IMR-90 (cell line): ENCODE measurements around the gene CD2AP. TPM values are rescaled to one million over a fixed set of nuclear protein-coding genes. Genes with fewer than 3 reads are reported as not detected.

Experiments used
- ATAC-seq: fragments of 200-7000 bp; cut with Tn5 transposase; 2 replicates; pipeline ENCODE4 v1.9.1; 2020; ENCODE audit warnings: low read depth, mild to moderate bottlenecking, moderate library complexity
- BruUV-seq: library from RNA; stranded (reverse); fragments of 400-500 nt; replicated peaks from 2 replicates; lab custom pipeline; 2021; lab: Mats Ljungman, UMichigan
- CTCF ChIA-PET: fragments of 300-600 bp; formaldehyde crosslinking; extraction: SDS; loops from one replicate; lab custom pipeline; 2021; ENCODE audit warnings: antibody characterized with exemption; lab: Yijun Ruan, JAX
- POLR2A ChIA-PET: fragments of 300-600 bp; sonication (Branson Sonifier 250); formaldehyde crosslinking; loops from one replicate; lab custom pipeline; 2022; ENCODE audit warnings: antibody characterized with exemption; ENCODE audit not compliant: unreplicated experiment; lab: Charles Lee
- DNase-seq: peaks from one replicate; pipeline ENCODE4 v3.0.0; 2013
- H2AFZ ChIP-seq: replicated peaks from 2 replicates; pipeline ENCODE3; 2013; ENCODE audit warnings: low read length, mild to moderate bottlenecking; ENCODE audit not compliant: poor library complexity
- H2AK5ac ChIP-seq: 2 replicates; pipeline ENCODE4 v1.6.1; 2013; ENCODE audit warnings: low read depth, low read length, inconsistent platforms
- H2AK9ac ChIP-seq: replicated peaks from 2 replicates; pipeline ENCODE3; 2013; ENCODE audit warnings: mild to moderate bottlenecking, low read depth, low read length, moderate library complexity; ENCODE audit not compliant: poor library complexity
- H2BK120ac ChIP-seq: 2 replicates; pipeline ENCODE4 v1.6.1; 2013; ENCODE audit warnings: low read depth, low read length, inconsistent platforms
- H2BK15ac ChIP-seq: 3 replicates; pipeline ENCODE4 v1.6.1; 2013; ENCODE audit warnings: low read depth, low read length, inconsistent platforms
- H2BK20ac ChIP-seq: 2 replicates; pipeline ENCODE4 v1.6.1; 2013; ENCODE audit warnings: low read depth, mild to moderate bottlenecking, inconsistent platforms, low read length, moderate library complexity
- H2BK5ac ChIP-seq: 2 replicates; pipeline ENCODE4 v1.6.1; 2013; ENCODE audit warnings: mild to moderate bottlenecking, low read depth, low read length, inconsistent platforms; ENCODE audit not compliant: poor library complexity, severe bottlenecking
- H3K14ac ChIP-seq: replicated peaks from 2 replicates; pipeline ENCODE4 v1.6.1; 2013; ENCODE audit warnings: low read depth, low read length, inconsistent platforms
- H3K18ac ChIP-seq: 2 replicates; pipeline ENCODE4 v1.6.1; 2013; ENCODE audit warnings: low read depth, low read length, control low read depth
- H3K23ac ChIP-seq: 2 replicates; pipeline ENCODE4 v1.6.1; 2013; ENCODE audit warnings: low read depth, low read length, inconsistent platforms
- H3K27ac ChIP-seq: 2 replicates; pipeline ENCODE4 v1.5.1; 2013; ENCODE audit warnings: mild to moderate bottlenecking, control low read depth, low read length; ENCODE audit not compliant: insufficient read depth
- H3K27me3 ChIP-seq: 2 replicates; pipeline ENCODE4 v1.6.1; 2013; ENCODE audit warnings: low read length; ENCODE audit not compliant: control insufficient read depth, insufficient read depth
- H3K36me3 ChIP-seq: 2 replicates; pipeline ENCODE4 v1.6.1; 2013; ENCODE audit warnings: low read length, mixed read lengths; ENCODE audit not compliant: control insufficient read depth, insufficient read depth
- H3K4ac ChIP-seq: 2 replicates; pipeline ENCODE4 v1.6.1; 2013; ENCODE audit warnings: low read depth, low read length, inconsistent platforms
- H3K4me1 ChIP-seq: 2 replicates; pipeline ENCODE4 v1.6.1; 2013; ENCODE audit warnings: low read length, mixed read lengths; ENCODE audit not compliant: control insufficient read depth, insufficient read depth
- H3K4me2 ChIP-seq: 2 replicates; pipeline ENCODE4 v1.6.1; 2013; ENCODE audit warnings: low read depth, mild to moderate bottlenecking, control low read depth, low read length, moderate library complexity
- H3K4me3 ChIP-seq: 2 replicates; pipeline ENCODE4 v1.5.1; 2013; ENCODE audit warnings: low read depth, mild to moderate bottlenecking, control low read depth, low read length, moderate library complexity; ENCODE audit not compliant: insufficient read depth
- H3K56ac ChIP-seq: 2 replicates; pipeline ENCODE4 v1.6.1; 2013; ENCODE audit warnings: low read length, inconsistent platforms; ENCODE audit not compliant: insufficient read depth; ENCODE audit errors: extremely low read depth
- H3K79me1 ChIP-seq, 2 experiments: 2 replicates each; pipeline ENCODE4 v1.6.1; 2013; ENCODE audit warnings: low read length in 2 of 2, inconsistent platforms in 1 of 2, low read depth in 1 of 2
- H3K9ac ChIP-seq: 2 replicates; pipeline ENCODE4 v1.6.1; 2013; ENCODE audit warnings: low read depth, low read length, control low read depth
- H3K9me1 ChIP-seq: 2 replicates; pipeline ENCODE4 v1.6.1; 2013; ENCODE audit warnings: low read length, inconsistent platforms; ENCODE audit not compliant: insufficient read depth
- H3K9me3 ChIP-seq: 2 replicates; pipeline ENCODE4 v1.6.1; 2013; ENCODE audit warnings: low read length; ENCODE audit not compliant: control insufficient read depth, insufficient read depth
- H4K20me1 ChIP-seq: 2 replicates; pipeline ENCODE4 v1.6.1; 2013; ENCODE audit warnings: low read length, inconsistent platforms; ENCODE audit not compliant: insufficient read depth
- H4K5ac ChIP-seq: 2 replicates; pipeline ENCODE4 v1.6.1; 2013; ENCODE audit warnings: mild to moderate bottlenecking, low read depth, low read length, control low read depth
- H4K8ac ChIP-seq, 2 experiments: 2 replicates each; pipeline ENCODE4 v1.6.1; 2013; ENCODE audit warnings: low read depth in 2 of 2, low read length in 2 of 2, control low read depth in 1 of 2, inconsistent platforms in 1 of 2
- H4K91ac ChIP-seq: 2 replicates; pipeline ENCODE4 v1.6.1; 2013; ENCODE audit warnings: low read depth, low read length, inconsistent platforms; ENCODE audit not compliant: insufficient read depth
- CEBPB ChIP-seq: IDR thresholded peaks from 2 replicates; pipeline ENCODE4 v1.6.1; 2012; ENCODE audit warnings: low read depth, low read length, improper control_type of control experiment
- CTCF ChIP-seq: conservative IDR thresholded peaks from 2 replicates; pipeline ENCODE4 v1.5.1; 2012; ENCODE audit warnings: mild to moderate bottlenecking, low read depth, low read length, improper control_type of control experiment
- ELK1 ChIP-seq: fragments of 150-350 bp; IDR thresholded peaks from 2 replicates; pipeline ENCODE4 v1.6.1; 2016; ENCODE audit warnings: low read depth, mild to moderate bottlenecking, low read length, moderate library complexity, borderline replicate concordance
- FOS ChIP-seq: fragments of 150-350 bp; IDR thresholded peaks from 2 replicates; pipeline ENCODE4 v1.6.1; 2016; ENCODE audit warnings: low read depth, low read length
- MXI1 ChIP-seq: IDR thresholded peaks from 2 replicates; pipeline ENCODE4 v1.6.1; 2012; ENCODE audit warnings: low read depth, mild to moderate bottlenecking, low read length, moderate library complexity, borderline replicate concordance
- NFE2L2 ChIP-seq: fragments of 150-350 bp; IDR thresholded peaks from 2 replicates; pipeline ENCODE4 v1.6.1; 2016; ENCODE audit warnings: low read depth, mild to moderate bottlenecking, low read length
- POLR2A ChIP-seq: IDR thresholded peaks from 2 replicates; pipeline ENCODE4 v1.6.1; 2012; ENCODE audit warnings: mild to moderate bottlenecking, low read depth, low read length
- RCOR1 ChIP-seq: IDR thresholded peaks from 2 replicates; pipeline ENCODE4 v1.6.1; 2012; ENCODE audit warnings: mild to moderate bottlenecking, low read length, improper control_type of control experiment; ENCODE audit not compliant: insufficient replicate concordance
- RFX5 ChIP-seq: IDR thresholded peaks from 2 replicates; pipeline ENCODE4 v1.8.0; 2012; ENCODE audit warnings: low read depth, mild to moderate bottlenecking, low read length, moderate library complexity
- USF2 ChIP-seq: fragments of 150-350 bp; IDR thresholded peaks from 2 replicates; pipeline ENCODE4 v1.6.1; 2017; ENCODE audit warnings: mild to moderate bottlenecking, antibody characterized with exemption, low read length, low read depth
- WGBS, 2 experiments: methylation state at CpG; one replicate each; pipeline versions ENCODE4 v1.1.5 to v1.1.7; 2013; ENCODE audit warnings: missing lambda C conversion rate in 2 of 2; ENCODE audit not compliant: insufficient read length in 1 of 2; ENCODE audit errors: extremely low coverage in 2 of 2; 5-methylcytosine and 5-hydroxymethylcytosine counted together
- dilution Hi-C: fragments of 300-500 bp; cut with HindIII; formaldehyde crosslinking; loops from one replicate; pipeline ENCODE4 v1.14.3; 2018; ENCODE audit warnings: low sequenced_read_pairs; ENCODE audit not compliant: unreplicated experiment
- in situ Hi-C: fragments of 300-500 bp; cut with MboI; formaldehyde crosslinking; loops from 3 replicates; pipeline ENCODE4 v1.14.3; 2019; ENCODE audit warnings: low sequenced_read_pairs, inconsistent platforms, mixed read lengths
- intact Hi-C: fragments of 100-400 bp; cut with micrococcal nuclease; formaldehyde crosslinking; loops from 2 replicates; pipeline ENCODE4 v1.10.0; 2022
- polyA plus RNA-seq, 3 experiments: library from polyadenylated mRNA; depleted of rRNA; stranded (reverse); fragments of >200 nt; gene quantifications; 2 replicates each; pipeline ENCODE4 v1.2.3, GENCODE V29; 2012; ENCODE audit warnings: low replicate concordance in 1 of 3
- total RNA-seq: library from RNA; depleted of rRNA; stranded (reverse); fragments of >200 nt; gene quantifications from 2 replicates; pipeline ENCODE4 v1.2.3, GENCODE V29; 2012

Gene CD2AP
- total and polyA plus RNA-seq, 2 of the 4 experiments (the other 2 are of a cell fraction): 5.3 to 7.5 TPM

- WGBS, 2 experiments: 100% methylated on average over 3 of the region's 6 CpGs; no CpG with 5 or more reads in 1 of the 2 experiments
- Histone ChIP-seq H4K5ac (no peak overlapping the region), H3K4ac (no peak overlapping the region), H3K4me3 (no peak overlapping the region), H4K8ac (no peak overlapping the region), H3K4me1 (no peaks in the 10 kb centered on the region), H3K36me3 (no peaks in the 10 kb centered on the region), H4K91ac (no peak overlapping the region), H3K4me2 (no peak overlapping the region), H4K20me1 (peaks cover 11% of the 10 kb centered on the region; the same call in 1 of the 2 replicates), H2AK9ac (no peak overlapping the region), H2AK5ac (no peak overlapping the region), H3K14ac (no peak overlapping the region), H2BK15ac (no peak overlapping the region), H2BK120ac (no peak overlapping the region), H2AFZ (no peak overlapping the region), H3K9ac (no peak overlapping the region), H3K9me1 (no peaks in the 10 kb centered on the region), H3K56ac (no peak overlapping the region), H3K18ac (no peak overlapping the region), H3K27me3 (no peaks in the 10 kb centered on the region), H3K27ac (no peak overlapping the region), H3K79me1 (peaks cover 8 to 26% of the 10 kb centered on the region in 2 experiments), H2BK5ac (no peak overlapping the region), H2BK20ac (no peak overlapping the region), H3K9me3 (no peaks in the 10 kb centered on the region), H3K23ac (no peak overlapping the region)
- DNase-seq (no peak), ATAC-seq (no peak)
- BruUV-seq: no TSS peak
- POLR2A ChIA-PET: no interaction called here
- intact Hi-C loops: no loop called here
- TF ChIP-seq POLR2A: no peak
- no peak for TF ChIP-seq ELK1
- no peak for TF ChIP-seq CTCF
- TF ChIP-seq CEBPB: no peak
- TF ChIP-seq NFE2L2: no peak
- no peak for TF ChIP-seq RFX5
- no peak for TF ChIP-seq RCOR1
- TF ChIP-seq MXI1: no peak
- TF ChIP-seq FOS: no peak
- no peak for TF ChIP-seq USF2
- dilution Hi-C loops: no loop called here
- CTCF ChIA-PET: no interaction called here
- in situ Hi-C loops: no loop called here
These were observed 42.7 kb downstream of the CD2AP start for GRCh38 chr6:47520282-47520681.
